D721Med (cell line): ENCODE results near the gene ERCC5.

Experiments used
- DNase-seq: peaks from one replicate; pipeline ENCODE4 v3.0.0; 2011; ENCODE audit warnings: low spot score; ENCODE audit not compliant: insufficient read length
- FAIRE-seq: peaks from 2 replicates; lab custom pipeline; 2011; peaks lifted over from hg19 to GRCh38; lab: Jason Lieb, UNC
- TF ChIP-seq, protein P1 (sequence below): IDR thresholded peaks from 2 replicates; pipeline ENCODE4 v1.5.1; 2012; ENCODE audit warnings: mild to moderate bottlenecking, control low read depth; ENCODE audit not compliant: insufficient read depth; ENCODE audit errors: missing control alignments

The ERCC5 gene

DNA sequence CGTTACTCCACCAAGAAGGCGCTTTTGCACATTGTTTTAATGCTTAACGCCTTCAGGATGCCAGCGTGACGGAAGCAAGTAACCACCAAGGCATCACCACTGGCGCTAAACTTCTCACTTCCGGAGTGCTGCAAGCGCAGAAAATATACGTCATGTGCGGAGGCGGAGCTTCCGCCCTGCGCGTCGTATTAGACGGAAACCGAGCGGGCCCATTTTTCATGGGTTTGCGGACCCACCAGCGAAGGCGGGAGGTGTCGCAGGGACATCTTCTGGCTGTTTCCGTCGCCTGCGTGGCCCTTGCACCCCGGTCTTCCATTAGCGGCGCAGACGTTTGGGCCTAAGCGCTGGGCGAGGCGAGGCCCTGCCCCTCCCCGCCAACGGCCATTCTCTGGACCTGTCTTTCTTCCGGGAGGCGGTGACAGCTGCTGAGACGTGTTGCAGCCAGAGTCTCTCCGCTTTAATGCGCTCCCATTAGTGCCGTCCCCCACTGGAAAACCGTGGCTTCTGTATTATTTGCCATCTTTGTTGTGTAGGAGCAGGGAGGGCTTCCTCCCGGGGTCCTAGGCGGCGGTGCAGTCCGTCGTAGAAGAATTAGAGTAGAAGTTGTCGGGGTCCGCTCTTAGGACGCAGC lies at the start of gene ERCC5:
ERCC5 (plus strand) TSS at position 403 of the 631 bp plus-strand sequence. CDS start 235 bp downstream, outside the sequence.
- FAIRE-seq (no peak), DNase-seq (no peak)
- TF ChIP-seq, protein P1, sequence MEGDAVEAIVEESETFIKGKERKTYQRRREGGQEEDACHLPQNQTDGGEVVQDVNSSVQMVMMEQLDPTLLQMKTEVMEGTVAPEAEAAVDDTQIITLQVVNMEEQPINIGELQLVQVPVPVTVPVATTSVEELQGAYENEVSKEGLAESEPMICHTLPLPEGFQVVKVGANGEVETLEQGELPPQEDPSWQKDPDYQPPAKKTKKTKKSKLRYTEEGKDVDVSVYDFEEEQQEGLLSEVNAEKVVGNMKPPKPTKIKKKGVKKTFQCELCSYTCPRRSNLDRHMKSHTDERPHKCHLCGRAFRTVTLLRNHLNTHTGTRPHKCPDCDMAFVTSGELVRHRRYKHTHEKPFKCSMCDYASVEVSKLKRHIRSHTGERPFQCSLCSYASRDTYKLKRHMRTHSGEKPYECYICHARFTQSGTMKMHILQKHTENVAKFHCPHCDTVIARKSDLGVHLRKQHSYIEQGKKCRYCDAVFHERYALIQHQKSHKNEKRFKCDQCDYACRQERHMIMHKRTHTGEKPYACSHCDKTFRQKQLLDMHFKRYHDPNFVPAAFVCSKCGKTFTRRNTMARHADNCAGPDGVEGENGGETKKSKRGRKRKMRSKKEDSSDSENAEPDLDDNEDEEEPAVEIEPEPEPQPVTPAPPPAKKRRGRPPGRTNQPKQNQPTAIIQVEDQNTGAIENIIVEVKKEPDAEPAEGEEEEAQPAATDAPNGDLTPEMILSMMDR, result no peak

DNA sequence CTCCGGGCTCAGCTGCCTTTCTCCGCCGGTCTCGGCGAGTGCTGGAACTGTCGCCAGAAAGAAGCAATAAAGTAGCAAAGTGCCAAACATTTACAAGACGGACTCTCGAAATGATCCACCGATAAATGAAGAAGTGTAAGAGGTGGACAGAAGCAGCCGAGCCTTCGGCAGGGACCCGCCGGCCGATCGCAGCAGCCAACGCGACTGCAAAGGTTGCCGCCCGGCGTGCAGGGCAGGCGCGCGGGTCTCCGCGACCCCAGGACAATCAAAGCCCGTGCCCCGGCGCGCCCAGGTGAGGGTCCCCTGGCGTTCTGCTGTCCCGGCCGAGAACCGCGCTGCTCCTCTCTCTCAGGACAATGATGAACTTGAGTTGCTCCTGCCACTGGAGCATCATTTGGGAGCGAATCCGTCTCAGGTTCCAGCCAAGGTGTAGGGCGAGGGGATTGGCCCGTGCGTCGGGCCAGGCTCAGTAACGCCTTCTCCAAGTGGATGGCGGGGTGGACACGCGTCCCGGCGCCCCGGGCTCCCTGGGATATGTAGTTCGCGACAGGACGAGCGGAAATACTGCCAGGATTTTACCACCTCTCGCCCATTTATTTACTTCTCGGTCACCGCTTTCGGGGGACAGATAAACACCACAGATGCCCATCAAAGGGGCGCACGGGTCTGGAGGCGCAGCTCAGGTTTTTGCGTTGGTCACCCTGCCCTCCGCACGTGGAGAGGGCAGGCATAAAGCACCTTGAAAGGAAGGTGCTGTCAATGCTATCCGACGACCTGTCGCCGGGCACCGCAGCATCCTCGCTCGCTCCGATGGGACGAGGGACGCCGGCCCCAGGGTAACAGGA lies 47.0 kb upstream of the ERCC5 start, which contains the start of the genes BIVM and POGLUT2:
BIVM (plus strand) TSS at position 539 of the 845 bp plus-strand sequence. CDS start 8,149 bp downstream, outside the sequence.
POGLUT2 (minus strand) TSS at position 396 of the 845 bp plus-strand sequence; CDS start at position 90, 306 bp downstream.
- TF ChIP-seq, protein P1, result no peak
- DNase-seq (peak; percentile 80), FAIRE-seq (no peak)

DNA sequence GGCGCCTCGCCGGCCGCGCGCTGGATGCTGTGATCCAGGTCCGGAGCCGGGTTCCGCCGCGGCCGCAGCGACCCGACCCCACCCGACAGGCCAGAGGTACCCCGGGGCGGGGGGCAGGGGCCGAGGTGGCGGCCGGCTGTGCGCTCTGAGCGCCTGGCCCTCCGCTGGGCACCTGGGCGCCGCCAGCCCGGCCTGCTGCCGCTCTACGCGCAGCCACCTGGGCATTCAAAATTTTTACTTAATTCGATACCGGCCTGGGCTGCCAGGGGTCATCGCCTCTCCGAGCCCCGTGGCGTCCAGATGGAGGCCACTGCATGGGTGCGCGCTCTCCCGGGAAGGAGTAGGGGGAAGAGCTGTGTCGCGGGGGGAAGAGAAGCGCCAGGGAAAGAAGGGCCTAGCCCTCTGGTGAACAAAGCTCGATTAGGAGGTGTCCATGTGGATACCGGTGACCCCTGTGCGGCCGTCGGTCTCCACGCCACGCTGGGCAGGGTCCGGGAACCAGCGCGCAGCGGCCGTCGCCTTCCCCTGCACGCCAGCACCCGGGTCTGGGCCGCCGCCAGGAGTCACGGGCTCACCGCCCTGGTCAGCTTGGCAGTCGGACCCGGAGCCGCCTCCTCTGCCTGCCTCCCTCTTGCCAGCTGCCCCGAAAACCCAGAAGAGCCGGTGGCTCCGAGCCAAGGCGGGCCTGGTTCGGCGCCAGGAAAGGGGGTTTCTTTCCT lies 46.2 kb upstream of the ERCC5 start:
- FAIRE-seq, result no peak
- no peak for DNase-seq
- TF ChIP-seq, protein P1, result no peak

DNA sequence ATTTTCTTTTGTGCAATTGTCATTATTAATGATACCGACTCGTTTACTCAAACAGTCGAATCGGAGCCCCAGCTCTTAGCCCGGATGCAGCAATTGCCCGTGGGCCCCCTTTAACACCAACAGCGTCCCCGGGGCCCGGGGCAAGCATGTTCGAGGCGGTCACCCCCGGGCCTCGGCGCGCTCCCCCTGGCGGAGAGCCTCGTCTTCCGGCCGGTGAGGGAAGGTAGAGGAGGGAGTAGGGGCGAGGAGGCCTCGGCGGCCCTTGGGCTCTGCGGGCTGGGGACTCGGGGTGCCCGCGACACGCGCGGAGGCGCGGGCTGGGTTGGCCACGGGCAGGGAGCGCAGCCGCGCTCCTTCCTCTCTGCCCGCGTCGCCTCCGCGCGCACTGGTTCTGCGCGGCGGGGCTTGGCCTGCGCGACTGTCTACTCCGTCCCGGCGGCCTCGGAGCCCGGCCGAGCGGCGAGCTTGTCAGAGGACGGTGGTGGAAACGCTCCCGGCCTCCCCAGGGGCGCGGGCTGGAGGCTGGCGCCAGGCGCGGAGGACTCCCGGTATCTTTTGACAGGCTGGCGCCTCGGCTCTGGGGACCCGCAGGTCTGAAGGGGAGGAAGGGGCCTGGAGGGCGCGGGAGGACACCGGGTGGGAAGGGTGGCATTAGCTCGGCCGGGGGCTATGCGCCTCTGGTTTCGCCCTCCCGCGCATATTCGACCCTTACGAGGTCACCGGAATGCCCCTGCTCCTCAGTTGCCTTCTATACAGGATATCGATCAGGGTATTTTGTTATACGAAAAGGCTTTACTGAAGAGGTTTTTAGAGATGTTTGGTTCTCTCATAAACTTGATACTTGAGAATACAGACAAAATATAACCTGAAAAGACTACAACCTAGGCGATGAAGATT lies 45.4 kb upstream of the ERCC5 start:
- no peak for FAIRE-seq
- TF ChIP-seq, protein P1, result peak; percentile 51

DNA sequence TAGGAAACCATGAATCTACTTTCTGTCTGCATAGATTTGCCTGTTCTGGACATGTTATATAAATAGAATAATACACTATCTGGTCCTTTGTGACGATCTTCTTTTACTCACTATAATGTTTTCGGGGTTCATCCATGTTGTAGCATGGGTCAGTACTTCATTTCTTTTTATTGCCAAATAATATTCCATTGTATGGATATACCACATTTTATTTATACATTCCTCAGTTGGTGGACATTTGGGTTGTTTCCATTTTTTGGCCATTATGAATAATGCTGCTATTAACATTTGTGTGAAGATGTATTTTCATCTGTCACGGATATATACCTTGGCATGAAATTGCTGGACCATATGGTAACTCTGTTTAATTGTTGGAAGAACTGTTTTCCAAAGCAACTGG lies 40.2 kb upstream of the ERCC5 start:
- FAIRE-seq, result peak; percentile 6
- no peak for DNase-seq
- TF ChIP-seq, protein P1, result no peak

More for the DNA sequence above, 45.4 kb upstream of the ERCC5 start:
- DNase-seq, result peak; percentile 26

DNA sequence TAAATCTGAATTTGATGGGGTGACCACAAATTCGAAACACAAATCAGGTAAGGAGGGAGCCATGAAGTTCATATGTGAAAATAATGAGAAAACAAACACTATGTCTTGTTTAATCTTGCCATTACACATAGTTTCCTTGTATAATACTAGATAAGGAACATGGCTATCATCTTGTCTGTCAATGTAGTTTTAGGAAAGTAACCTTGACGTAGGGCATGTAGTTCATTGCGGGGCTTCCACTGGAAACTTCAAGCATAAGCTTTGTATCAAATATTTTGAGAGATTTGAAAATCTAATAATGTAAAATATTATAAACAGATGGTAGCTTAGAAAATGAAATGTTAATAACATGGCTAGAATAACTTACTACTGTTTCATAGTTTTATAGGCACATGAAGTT lies 38.1 kb upstream of the ERCC5 start:
- DNase-seq (no peak), FAIRE-seq (no peak)
- TF ChIP-seq, protein P1, result no peak
